Renal pelvis (tissue), 12 donors: ENCODE data around the gene SDCBP2. TPM values are rescaled to one million over a fixed set of nuclear protein-coding genes. Genes with fewer than 3 reads are reported as not detected.

Experiments
- DNase-seq: peaks from one replicate; pipeline ENCODE4 v3.0.0-alpha.2; 2013
- long read RNA-seq, 16 experiments: transcript quantifications; one replicate each; lab custom pipeline, GENCODE V29; 2026
- polyA plus RNA-seq, 3 donors: library from polyadenylated mRNA; unstranded; fragments of 120-200 nt; gene quantifications; one replicate each; pipeline ENCODE4 v1.2.1, GENCODE V29; 2013; ENCODE audit not compliant: insufficient read length in 3 of 3

Gene SDCBP2
- polyA plus RNA-seq: 1 to 10 TPM; 2.5 to 3.5 (median 3.4) TPM
- long read RNA-seq, donor 1: 0 reads
- long read RNA-seq, donor 2, partial matches to known transcripts: 0 of 1 reads
- long read RNA-seq, donor 2, other reads (novel, unspliced or antisense): 0 of 1 reads
- long read RNA-seq, donor 3, partial matches to known transcripts: 0 of 2 reads
- long read RNA-seq, donor 3, other reads (novel, unspliced or antisense): 0 of 2 reads
- long read RNA-seq, donor 4, partial matches to known transcripts: 0 of 2 reads
- long read RNA-seq, donor 4, other reads (novel, unspliced or antisense): 0 of 2 reads
- long read RNA-seq, donor 5, partial matches to known transcripts: 0 of 1 reads
- long read RNA-seq, donor 5, other reads (novel, unspliced or antisense): 0 of 1 reads
- long read RNA-seq, donor 6: 0 reads
- long read RNA-seq, donor 7, partial matches to known transcripts: 0 of 1 reads
- long read RNA-seq, donor 7, other reads (novel, unspliced or antisense): 0 of 1 reads
- long read RNA-seq, donor 8: 0 reads
- long read RNA-seq, donor 9, partial matches to known transcripts: 0 of 2 reads
- long read RNA-seq, donor 9, other reads (novel, unspliced or antisense): 0 of 2 reads
- long read RNA-seq, donor 10: 0 reads
- long read RNA-seq, donor 11, partial matches to known transcripts: 0 of 1 reads
- long read RNA-seq, donor 11, other reads (novel, unspliced or antisense): 0 of 1 reads
- long read RNA-seq, donor 12: 0 reads
- long read RNA-seq, donor 13: 0 reads
- long read RNA-seq, donor 14, partial matches to known transcripts: 0 of 3 reads
- long read RNA-seq, donor 14, other reads (novel, unspliced or antisense): 0 of 3 reads
- long read RNA-seq, donor 15, transcript SDCBP2-202 (9 exons, 1,519 nt): major isoform, 43 of 51 reads
- long read RNA-seq, donor 15, partial matches to known transcripts: 5 of 51 reads
- long read RNA-seq, donor 15, other reads (novel, unspliced or antisense): 0 of 51 reads
- long read RNA-seq, donor 16, partial matches to known transcripts: 0 of 2 reads
- long read RNA-seq, donor 16, other reads (novel, unspliced or antisense): 0 of 2 reads

DNA sequence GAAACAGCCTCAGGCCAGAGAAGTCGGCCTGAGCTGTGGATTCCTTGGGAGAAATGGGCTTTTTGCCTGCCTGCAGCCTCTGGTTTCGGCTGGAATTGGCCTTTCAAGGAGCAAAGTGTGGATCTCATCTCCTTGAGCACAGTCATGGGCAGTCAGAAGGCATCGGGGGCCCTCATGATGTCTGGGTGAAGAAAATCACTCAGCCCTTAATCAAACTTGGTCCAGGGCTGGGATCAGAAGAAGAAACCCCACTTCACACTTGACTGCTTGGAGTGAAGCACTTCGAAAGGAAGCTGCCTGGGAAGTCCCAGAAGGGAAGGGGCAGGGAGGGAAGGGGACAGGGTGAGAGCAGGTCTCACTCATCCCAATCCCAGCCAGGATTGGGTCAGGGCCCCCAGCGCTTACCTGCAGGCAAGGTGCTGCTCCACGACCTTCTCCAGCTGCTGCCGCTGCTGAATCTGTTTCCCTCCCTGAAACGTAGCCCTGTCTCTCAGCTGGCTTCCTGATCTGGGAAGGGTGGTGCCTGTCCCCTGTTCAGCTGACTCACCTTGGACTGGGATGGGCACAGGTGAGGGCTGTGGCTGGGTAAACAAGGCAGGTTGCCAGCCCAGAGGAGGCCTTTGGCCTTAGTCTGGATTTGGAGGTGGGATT lies at the start of gene SDCBP2:
SDCBP2 (minus strand) TSS at position 460 of the 651 bp plus-strand sequence. CDS start 8,723 bp downstream, outside the sequence.
- DNase-seq: no peak

DNA sequence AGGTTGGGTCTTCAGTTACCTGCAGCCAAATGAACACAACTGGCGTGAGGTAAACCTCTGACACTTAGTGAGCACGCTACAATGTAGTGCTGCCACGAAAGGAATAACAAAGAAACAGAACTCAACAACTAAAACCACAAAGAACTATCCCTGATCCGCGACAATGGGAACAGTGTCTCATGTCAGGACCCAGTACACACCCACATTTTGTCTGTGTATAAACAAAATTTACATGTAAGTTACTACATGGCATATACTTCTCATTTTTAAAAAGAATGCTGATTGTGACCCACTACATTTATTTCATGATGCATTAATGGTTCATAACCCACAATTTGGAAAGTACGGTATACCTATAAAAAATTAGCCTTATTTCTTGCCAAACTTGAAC lies 49.8 kb upstream of the SDCBP2 start:
- DNase-seq: no peak

DNA sequence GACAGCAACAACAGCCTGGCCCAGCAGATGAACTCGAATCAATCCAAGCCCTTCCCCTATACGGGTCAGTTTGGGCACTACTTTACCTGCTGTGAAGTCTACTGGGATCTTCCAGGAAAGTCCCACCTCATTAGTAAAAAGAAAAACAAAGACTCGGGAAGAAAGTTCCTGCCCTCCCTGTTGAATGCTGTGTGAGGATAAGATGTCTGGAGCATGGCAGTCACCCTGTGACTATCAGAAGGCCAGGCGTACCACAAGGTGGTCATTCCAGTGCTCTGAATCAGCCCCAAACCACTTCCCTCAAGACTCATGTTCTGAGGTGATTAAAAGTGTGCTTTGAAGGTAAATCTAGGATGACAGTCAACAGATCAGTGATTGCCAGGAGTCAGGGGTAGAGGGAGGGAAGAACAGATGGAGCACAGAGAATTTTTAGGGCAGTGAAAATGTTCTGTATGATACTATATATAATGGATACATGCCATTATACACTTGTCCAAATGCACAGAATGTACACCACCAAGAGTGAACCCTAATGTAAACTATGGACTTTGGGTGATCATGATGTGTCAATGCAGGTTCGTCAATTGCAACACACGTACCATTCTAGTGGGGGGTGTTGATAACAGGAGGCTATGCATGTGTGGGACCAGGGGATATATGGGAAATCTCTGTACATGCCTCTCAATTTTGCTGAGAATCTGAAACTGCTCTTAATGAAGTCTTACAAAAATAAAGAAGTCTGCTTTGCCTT lies 49.2 kb upstream of the SDCBP2 start:
- DNase-seq: no peak

- DNase-seq: no peak
These were observed 48.5 kb upstream of the SDCBP2 start for GRCh38 chr20:1377341-1377871.

GRCh38 chr20:1376408-1377270 lies 47.7 kb upstream of the SDCBP2 start:
- no peak for DNase-seq

GRCh38 chr20:1376007-1376406 lies 47.1 kb upstream of the SDCBP2 start:
- DNase-seq: no peak

DNA sequence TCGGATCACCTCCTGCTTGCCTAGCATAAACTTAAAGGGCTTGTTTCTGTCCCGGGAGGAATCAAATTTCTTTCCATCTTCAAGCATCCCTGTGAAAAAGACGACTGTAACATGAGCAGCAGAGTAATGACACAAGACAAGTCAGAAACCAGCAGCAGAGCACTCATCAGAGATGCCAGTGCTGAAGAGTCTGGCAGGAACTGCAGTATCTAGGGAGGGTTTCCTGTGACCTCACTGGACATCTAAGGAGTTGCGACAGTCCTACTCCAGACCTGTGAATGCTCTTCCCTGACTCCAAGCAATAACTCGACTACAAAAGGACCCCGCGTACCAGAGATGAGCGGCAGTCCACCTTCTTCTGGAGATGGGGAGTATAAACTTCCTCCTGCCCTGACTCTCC lies 46.6 kb upstream of the SDCBP2 start:
- DNase-seq: peak; percentile 61

DNA sequence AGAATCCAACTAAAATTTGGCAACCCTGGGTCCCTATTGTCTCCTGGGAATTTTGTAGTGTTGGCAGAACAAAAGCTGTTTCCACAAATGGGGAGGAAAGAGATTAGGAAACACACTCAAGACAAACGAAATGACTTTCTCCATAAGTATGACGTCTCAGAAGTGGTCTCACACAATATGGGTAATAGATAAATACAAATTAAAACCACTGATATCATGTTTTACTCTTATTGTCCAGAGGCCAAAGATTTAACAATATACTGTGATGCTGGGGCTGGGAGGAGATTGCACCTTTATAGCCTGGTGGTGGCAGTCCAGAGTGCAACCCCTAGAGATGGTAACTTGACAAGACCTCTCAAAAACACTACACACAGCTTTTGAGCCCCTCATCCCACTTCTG lies 45.3 kb upstream of the SDCBP2 start:
- DNase-seq: no peak

- no peak for DNase-seq
These were observed 44.7 kb upstream of the SDCBP2 start for GRCh38 chr20:1373614-1374013.

DNA sequence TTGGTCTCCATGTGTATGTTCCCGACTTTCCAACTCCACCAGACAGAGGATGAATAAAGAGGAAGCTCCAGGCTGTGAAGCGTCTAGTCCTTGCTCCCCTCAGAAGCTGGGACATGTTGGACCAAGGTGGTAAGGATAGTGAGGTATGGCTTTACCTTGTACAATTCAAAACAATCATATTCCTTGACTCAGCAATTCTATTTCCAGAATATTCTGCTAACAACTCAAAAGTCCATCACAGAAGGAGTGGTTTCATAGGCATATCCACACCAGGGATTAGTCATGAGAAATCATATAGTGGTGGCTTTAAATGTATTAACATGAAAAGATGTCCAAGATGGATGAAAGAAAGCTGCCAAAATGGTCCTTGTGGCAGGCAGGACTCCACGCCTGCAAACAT lies 44.1 kb upstream of the SDCBP2 start:
- no peak for DNase-seq

DNA sequence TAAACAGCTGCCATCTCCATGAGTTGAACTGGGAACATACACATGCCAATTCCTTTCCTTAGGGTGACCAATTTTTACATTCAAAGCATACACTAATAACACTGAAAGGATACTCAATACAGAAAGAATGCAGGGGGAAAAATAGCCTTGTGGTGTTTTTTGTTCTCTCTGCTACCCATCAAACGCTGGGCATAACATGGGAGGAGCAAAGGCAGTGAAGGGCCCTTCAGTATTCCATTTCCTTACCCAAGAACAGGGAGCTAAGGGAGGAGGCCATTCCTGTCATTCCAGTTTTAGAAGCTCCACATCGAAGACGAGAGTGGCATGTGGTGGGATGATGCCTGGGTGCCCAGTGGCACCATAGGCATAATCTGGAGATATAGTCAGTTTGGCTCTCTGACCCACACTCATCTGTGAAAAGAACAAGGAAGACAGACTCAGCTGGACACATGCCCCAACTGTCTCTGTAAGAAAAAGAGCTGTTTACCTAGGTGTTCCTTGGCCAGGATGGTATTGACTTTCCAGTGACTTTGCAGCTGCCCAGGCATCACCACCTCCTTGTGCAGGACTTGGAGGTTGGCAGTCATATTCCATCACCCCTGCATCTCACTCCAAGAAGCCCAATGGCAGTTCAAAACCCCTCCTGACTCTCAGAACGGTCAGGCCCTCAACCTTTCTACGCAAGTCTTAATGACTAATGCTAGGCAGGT lies 43.0 kb upstream of the SDCBP2 start:
- DNase-seq: no peak

- DNase-seq: no peak
These were observed 42.4 kb upstream of the SDCBP2 start for GRCh38 chr20:1371202-1371782.

GRCh38 chr20:1370548-1371110 lies 41.7 kb upstream of the SDCBP2 start:
- DNase-seq: no peak

DNA sequence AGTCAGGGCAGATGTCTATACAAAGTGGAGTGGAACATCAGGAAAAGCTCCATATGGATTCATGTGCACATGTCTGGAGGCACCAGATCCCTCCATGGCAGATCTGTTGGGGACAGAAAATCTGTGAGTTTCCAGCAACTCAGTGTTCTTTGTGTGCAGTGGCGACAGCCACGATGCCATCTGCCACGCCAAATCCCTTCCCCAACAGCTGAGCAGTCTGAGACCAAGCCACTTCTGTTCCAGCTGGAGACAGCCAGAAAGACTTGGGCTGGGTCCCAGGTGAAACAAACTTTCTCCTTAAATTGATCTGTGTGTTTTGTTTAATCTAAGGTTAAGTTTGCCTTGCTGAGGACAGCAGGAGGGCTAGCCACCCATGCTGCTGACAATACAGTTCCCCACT lies 41.0 kb upstream of the SDCBP2 start:
- DNase-seq: no peak

DNA sequence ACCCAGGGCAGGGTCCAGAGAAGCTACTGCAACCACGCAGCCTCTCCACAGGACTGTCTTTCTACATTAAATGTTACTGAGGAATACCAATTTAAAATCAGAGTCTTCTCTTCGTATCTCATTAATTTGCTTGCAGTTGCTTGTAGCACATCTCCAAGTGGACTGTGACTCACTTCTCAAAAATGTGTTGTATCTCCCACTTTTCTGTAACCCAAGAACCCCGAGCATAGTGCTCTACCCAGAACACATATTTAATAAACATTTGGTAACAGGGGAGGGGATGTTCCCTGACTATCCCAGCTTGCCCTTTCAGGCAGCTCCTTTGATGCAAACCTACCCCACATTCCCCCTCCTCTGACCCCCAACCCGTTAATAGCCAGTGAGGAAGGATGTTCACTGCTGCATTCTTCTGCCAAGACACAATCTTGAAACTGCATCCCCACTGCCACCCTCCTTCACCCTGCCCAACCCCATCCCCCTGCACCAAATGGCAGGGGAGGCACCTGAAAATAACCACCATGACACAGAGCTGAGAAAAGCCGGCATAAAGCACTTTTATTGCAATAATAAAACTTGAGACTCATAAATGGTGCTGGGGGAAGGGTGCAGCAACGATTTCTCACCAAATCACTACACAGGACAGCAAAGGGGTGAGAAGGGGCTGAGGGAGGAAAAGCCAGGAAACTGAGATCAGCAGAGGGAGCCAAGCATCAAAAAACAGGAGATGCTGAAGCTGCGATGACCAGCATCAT lies 39.7 kb upstream of the SDCBP2 start:
- DNase-seq: no peak

DNA sequence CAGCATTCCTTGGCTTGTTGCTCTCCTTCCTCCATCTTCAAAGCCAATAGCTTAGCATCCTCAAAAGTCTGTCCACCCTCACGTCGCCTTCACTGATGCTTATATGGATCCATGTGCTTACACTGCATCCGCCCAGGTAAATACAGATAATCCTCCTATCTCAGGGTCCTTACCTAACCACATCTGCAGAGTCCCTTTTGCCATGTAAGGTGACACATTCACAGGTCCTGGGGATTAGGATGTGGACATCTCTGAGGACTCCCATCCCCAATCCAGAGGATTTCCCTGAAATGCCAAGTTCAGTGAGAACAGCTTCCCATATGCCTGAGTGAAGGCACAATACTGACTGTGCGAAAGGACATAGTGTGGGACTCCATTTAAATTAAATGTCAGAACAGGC lies 38.5 kb upstream of the SDCBP2 start:
- DNase-seq: no peak

DNA sequence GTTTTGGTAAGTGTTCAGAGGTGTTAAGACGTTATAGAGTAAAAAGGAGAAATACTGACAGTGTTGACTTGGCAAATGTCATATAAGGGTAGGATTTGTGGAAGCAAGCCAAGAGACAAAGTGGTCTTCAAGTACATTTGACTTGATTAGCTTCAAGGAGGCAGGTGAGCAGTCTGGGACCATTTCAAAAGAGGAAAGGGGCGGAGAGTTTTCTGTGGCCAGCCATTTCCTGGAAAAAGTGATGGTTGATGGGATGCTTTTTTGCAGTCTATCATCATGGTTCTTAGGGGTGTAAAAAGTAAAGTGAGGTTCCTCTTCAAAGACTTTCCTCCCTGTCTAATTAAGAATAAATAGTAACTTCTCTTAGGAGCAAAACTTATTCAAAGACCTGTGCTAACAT lies 35.2 kb upstream of the SDCBP2 start:
- DNase-seq: no peak

- no peak for DNase-seq
These were observed 34.6 kb upstream of the SDCBP2 start for GRCh38 chr20:1363522-1363921.
